Renal cortical epithelial cell (primary cell): ENCODE measurements around the gene RNF212. TPM values are rescaled to one million over a fixed set of nuclear protein-coding genes. Genes with fewer than 3 reads are reported as not detected.

ENCODE experiments used
- DNase-seq: peaks from one replicate; pipeline ENCODE4 v3.0.0-alpha.2; 2011; ENCODE audit warnings: low read depth
- total RNA-seq: library from RNA; depleted of rRNA; stranded (reverse); fragments of >200 nt; gene quantifications from 2 replicates; pipeline ENCODE4 v1.2.3, GENCODE V29; 2014

RNF212 gene
- total RNA-seq, 1 donor from 2014 or later: 8.8 TPM

- peak; percentile 41 for DNase-seq
Observed at GRCh38 chr4:1115528-1116293, 2.3 kb upstream of the RNF212 start.

GRCh38 chr4:1112821-1113182 lies 562 bp downstream of the RNF212 start:
- no peak for DNase-seq

- no peak for DNase-seq
Observed at GRCh38 chr4:1112174-1112820, 1.1 kb downstream of the RNF212 start.

- no peak for DNase-seq
Observed at GRCh38 chr4:1111259-1111809, 2.0 kb downstream of the RNF212 start.

- peak; percentile 94 for DNase-seq
Observed at GRCh38 chr4:1109898-1110506, 3.4 kb downstream of the RNF212 start.

- no peak for DNase-seq
Observed at GRCh38 chr4:1109333-1109732, 4.0 kb downstream of the RNF212 start.

- DNase-seq: no peak
Observed at GRCh38 chr4:1105662-1106061, 7.7 kb downstream of the RNF212 start.

GRCh38 chr4:1105067-1105466 lies 8.3 kb downstream of the RNF212 start:
- DNase-seq: no peak

GRCh38 chr4:1104647-1105046 lies 8.7 kb downstream of the RNF212 start:
- no peak for DNase-seq

- no peak for DNase-seq
Observed at GRCh38 chr4:1099684-1100335, 13.6 kb downstream of the RNF212 start.

GRCh38 chr4:1099270-1099669 lies 14.1 kb downstream of the RNF212 start:
- no peak for DNase-seq

GRCh38 chr4:1098311-1098925 lies 14.9 kb downstream of the RNF212 start:
- no peak for DNase-seq

GRCh38 chr4:1097553-1097952 lies 15.8 kb downstream of the RNF212 start:
- no peak for DNase-seq

GRCh38 chr4:1096841-1097240 lies 16.5 kb downstream of the RNF212 start:
- no peak for DNase-seq

- DNase-seq: no peak
Observed at GRCh38 chr4:1094336-1094690, 19.1 kb downstream of the RNF212 start.

- DNase-seq: no peak
Observed at GRCh38 chr4:1093391-1094335, 19.7 kb downstream of the RNF212 start.

- DNase-seq: no peak
Observed at GRCh38 chr4:1092983-1093361, 20.4 kb downstream of the RNF212 start.

GRCh38 chr4:1092026-1092982 lies 21.1 kb downstream of the RNF212 start:
- no peak for DNase-seq

GRCh38 chr4:1091561-1091995 lies 21.8 kb downstream of the RNF212 start:
- no peak for DNase-seq
